Right lobe of liver (tissue), 6 donors: ENCODE data around the gene CFAP77. TPM values are rescaled to one million over a fixed set of nuclear protein-coding genes. Genes with fewer than 3 reads are reported as not detected.

Experiments used
- ATAC-seq, 4 donors: fragments of 200-7000 bp; cut with Tn5 transposase; one replicate each; pipeline ENCODE4 v1.9.1; 2020; ENCODE audit warnings: mild to moderate bottlenecking in 4 of 4, moderate library complexity in 4 of 4
- DNase-seq, 3 donors: peaks; one replicate each; pipeline ENCODE4 v3.0.0-alpha.2; 2020
- H3K27ac ChIP-seq, 3 donors: fragments of 200-600 bp; one replicate each; pipeline ENCODE4 v1.8.0; 2022
- H3K27me3 ChIP-seq, 2 donors: fragments of 200-600 bp; one replicate each; pipeline ENCODE4 v1.8.0; 2022
- H3K36me3 ChIP-seq, 4 donors: fragments of 200-600 bp; sonication (generic) in 1 of 4; one replicate each; pipeline versions ENCODE4 v1.5.1 to v1.8.0; 2017 to 2022; ENCODE audit warnings: control low read depth in 1 of 4
- H3K4me1 ChIP-seq, 4 donors: fragments of 200-600 bp; sonication (generic) in 1 of 4; one replicate each; pipeline versions ENCODE4 v1.5.1 to v1.8.0; 2017 to 2022; ENCODE audit warnings: control low read depth in 1 of 4
- H3K4me3 ChIP-seq, 3 donors: fragments of 200-600 bp; one replicate each; pipeline ENCODE4 v1.8.0; 2022
- H3K9me3 ChIP-seq, 4 donors: fragments of 200-600 bp; sonication (generic) in 1 of 4; one replicate each; pipeline versions ENCODE4 v1.5.1 to v1.8.0; 2017 to 2022; ENCODE audit warnings: control low read depth in 1 of 4
- CTCF ChIP-seq, 4 donors: fragments of 200-600 bp in 3 of 4; fragments of 450-650 bp in 1 of 4; IDR thresholded peaks; one replicate each; pipeline versions ENCODE4 v1.5.1 to v1.8.0; 2016 to 2022; ENCODE audit warnings: antibody characterized with exemption in 4 of 4, mild to moderate bottlenecking in 2 of 4
- POLR2A ChIP-seq: fragments of 450-650 bp; IDR thresholded peaks from one replicate; pipeline ENCODE4 v1.6.1; 2017; ENCODE audit warnings: antibody characterized with exemption, mild to moderate bottlenecking
- WGBS: methylation state at CpG from one replicate; pipeline ENCODE4 v1.1.6; 2018; ENCODE audit warnings: low coverage, low lambda C conversion rate; ENCODE audit not compliant: insufficient coverage; ENCODE audit errors: missing lambda C conversion rate; 5-methylcytosine and 5-hydroxymethylcytosine counted together
- intact Hi-C, 2 donors: fragments of 100-400 bp; cut with DNase I; formaldehyde crosslinking; loops; one replicate each; pipeline versions ENCODE4 v1.11.2 to v1.14.1; 2022
- total RNA-seq, 6 experiments: library from RNA; depleted of rRNA in 2 of 6; stranded (reverse); fragments of >200 nt in 2 of 6; fragmentation: NEBNext Ultra II Directional in 3 of 6; extraction: Animal tissue kit (Norgen Biotek cat#: 25700) in 3 of 6; gene quantifications; one replicate each; pipeline versions ENCODE4 v1.1.0 to v1.2.4, GENCODE V29; 2016 to 2023
- donor health status: DM: no; HTN: yes; CAD: no.
- donor health status: DM: no; HTN: no; CAD: no.
- donor health status: DM: no; HTN: no; CAD: no.
- donor health status: DM: no; HTN: yes; CAD: no.
- donor health status: DM: no; HTN: yes; CAD: no.

Gene CFAP77
- total RNA-seq, 6 experiments from 2014 or later, result not detected

- intact Hi-C loops, result no loop called here
- H3K27me3 ChIP-seq, result no peaks in the 10 kb centered on the region
- no peak overlapping the region for H3K27ac ChIP-seq
- DNase-seq (no peak), ATAC-seq (no peak)
- H3K4me1 ChIP-seq, result no peaks in the 10 kb centered on the region
- TF ChIP-seq CTCF (IDR thresholded peaks at IDR 0.05) (no peak), POLR2A (no peak)
- no peaks in the 10 kb centered on the region for H3K36me3 ChIP-seq
- 61% methylated on average over 5 of the region's 5 CpGs for WGBS
- no peak overlapping the region for H3K4me3 ChIP-seq
- no peaks in the 10 kb centered on the region for H3K9me3 ChIP-seq
Measured at GRCh38 chr9:132525308-132526023, 115.5 kb downstream of the CFAP77 start.

GRCh38 chr9:132531195-132531594, 121.2 kb downstream of the CFAP77 start:
- ATAC-seq (no peak), DNase-seq (no peak)
- no peak overlapping the region for H3K4me3 ChIP-seq
- no peak overlapping the region for H3K27ac ChIP-seq
- intact Hi-C loops, result no loop called here
- H3K27me3 ChIP-seq, result no peaks in the 10 kb centered on the region
- no peaks in the 10 kb centered on the region for H3K36me3 ChIP-seq
- no peak for TF ChIP-seq CTCF (IDR thresholded peaks at IDR 0.05)
- TF ChIP-seq POLR2A, result no peak
- no peaks in the 10 kb centered on the region for H3K4me1 ChIP-seq
- WGBS, result 32% methylated on average over 12 of the region's 13 CpGs
- H3K9me3 ChIP-seq, result no peaks in the 10 kb centered on the region

GRCh38 chr9:132531710-132532570, 121.9 kb downstream of the CFAP77 start:
- no peak for DNase-seq
- intact Hi-C loops, result no loop called here
- H3K4me3 ChIP-seq, result no peak overlapping the region
- H3K9me3 ChIP-seq, result no peaks in the 10 kb centered on the region
- ATAC-seq, result no peak
- H3K4me1 ChIP-seq, result no peaks in the 10 kb centered on the region
- WGBS, result 67% methylated on average over 19 of the region's 25 CpGs
- no peaks in the 10 kb centered on the region for H3K27me3 ChIP-seq
- no peak overlapping the region for H3K27ac ChIP-seq
- H3K36me3 ChIP-seq, result no peaks in the 10 kb centered on the region
- TF ChIP-seq CTCF (IDR thresholded peaks at IDR 0.05) (no peak), POLR2A (no peak)

GRCh38 chr9:132534832-132535231, 124.8 kb downstream of the CFAP77 start:
- ATAC-seq, result no peak
- intact Hi-C loops, result no loop called here

More at GRCh38 chr9:132534832-132535231, 124.8 kb downstream of the CFAP77 start:
- H3K27me3 ChIP-seq, result no peaks in the 10 kb centered on the region
- no peaks in the 10 kb centered on the region for H3K36me3 ChIP-seq
- H3K4me3 ChIP-seq, result no peak overlapping the region
- TF ChIP-seq POLR2A (no peak), CTCF (IDR thresholded peaks at IDR 0.05) (no peak)
- no peaks in the 10 kb centered on the region for H3K9me3 ChIP-seq
- DNase-seq, result no peak
- H3K4me1 ChIP-seq, result no peaks in the 10 kb centered on the region
- no peak overlapping the region for H3K27ac ChIP-seq
- 63% methylated on average over 2 of the region's 2 CpGs for WGBS
